CD14-positive monocyte (primary cell): ENCODE results near the gene TAF5. TPM values are rescaled to one million over a fixed set of nuclear protein-coding genes. Genes with fewer than 3 reads are reported as not detected.

Experiments
- DNase-seq, 3 donors: peaks; one replicate each; pipeline ENCODE4 v3.0.0-alpha.2; 2011 to 2022
- H2AFZ ChIP-seq: 2 replicates; pipeline ENCODE4 v1.6.0; 2012; ENCODE audit warnings: mild to moderate bottlenecking, low read depth, low read length, inconsistent platforms; ENCODE audit not compliant: insufficient read depth, poor library complexity, severe bottlenecking
- H3K27ac ChIP-seq, 2 donors: 1 replicate in 1 of 2; 2 replicates in 1 of 2; pipeline ENCODE4 v1.5.1; 2012 to 2013; ENCODE audit warnings: low read length in 2 of 2, control low read depth in 1 of 2, inconsistent platforms in 1 of 2, low read depth in 1 of 2, mild to moderate bottlenecking in 1 of 2
- H3K27me3 ChIP-seq, 2 donors: one replicate each; pipeline versions ENCODE4 v1.6.0 to v1.6.1; 2011 to 2013; ENCODE audit warnings: low read length in 2 of 2; ENCODE audit not compliant: control insufficient read depth in 2 of 2, insufficient read depth in 2 of 2
- H3K36me3 ChIP-seq, 2 donors: replicated peaks in 1 of 2; 1 replicate in 1 of 2; 2 replicates in 1 of 2; pipeline versions ENCODE4 v1.5.1 to v1.6.1; 2012 to 2013; ENCODE audit warnings: low read length in 2 of 2, control low read depth in 1 of 2, inconsistent platforms in 1 of 2, mild to moderate bottlenecking in 1 of 2; ENCODE audit not compliant: insufficient read depth in 2 of 2, control insufficient read depth in 1 of 2
- H3K4me1 ChIP-seq, 2 donors: 1 replicate in 1 of 2; 2 replicates in 1 of 2; pipeline versions ENCODE4 v1.5.1 to v1.6.1; 2012 to 2013; ENCODE audit warnings: low read length in 2 of 2, control low read depth in 1 of 2, inconsistent platforms in 1 of 2, mild to moderate bottlenecking in 1 of 2, moderate library complexity in 1 of 2; ENCODE audit not compliant: insufficient read depth in 2 of 2, control insufficient read depth in 1 of 2
- H3K4me2 ChIP-seq: replicated peaks from 2 replicates; pipeline ENCODE3; 2012; ENCODE audit warnings: low read length, moderate library complexity, mild to moderate bottlenecking; ENCODE audit not compliant: poor library complexity, severe bottlenecking; ENCODE audit errors: extremely low read depth
- H3K4me3 ChIP-seq, 3 experiments: fragments of 200-600 bp in 1 of 3; sonication (generic) in 1 of 3; replicated peaks in 1 of 3; 1 replicate in 2 of 3; 2 replicates in 1 of 3; pipeline ENCODE4 v1.5.1; 2011 to 2013; ENCODE audit warnings: low read length in 3 of 3, mild to moderate bottlenecking in 3 of 3, control low read depth in 2 of 3, low read depth in 2 of 3, inconsistent platforms in 1 of 3, moderate library complexity in 1 of 3
- H3K79me2 ChIP-seq: 2 replicates; pipeline ENCODE4 v1.6.0; 2012; ENCODE audit warnings: mild to moderate bottlenecking, control low read depth, inconsistent platforms, low read length, moderate library complexity; ENCODE audit not compliant: insufficient read depth
- H3K9ac ChIP-seq: 2 replicates; pipeline ENCODE4 v1.6.0; 2017; ENCODE audit warnings: low read length, mild to moderate bottlenecking; ENCODE audit not compliant: insufficient read depth, poor library complexity, severe bottlenecking
- H3K9me3 ChIP-seq, 2 donors: replicated peaks in 1 of 2; 1 replicate in 1 of 2; 2 replicates in 1 of 2; pipeline versions ENCODE4 v1.5.1 to v1.6.1; 2012 to 2013; ENCODE audit warnings: low read length in 2 of 2, control low read depth in 1 of 2; ENCODE audit not compliant: control insufficient read depth in 1 of 2, insufficient read depth in 1 of 2
- H4K20me1 ChIP-seq: 2 replicates; pipeline ENCODE4 v1.6.0; 2012; ENCODE audit warnings: mild to moderate bottlenecking, low read length, control low read depth, moderate library complexity; ENCODE audit not compliant: insufficient read depth
- H3K27ac Mint-ChIP-seq, 7 donors: one replicate each; pipeline ENCODE4 v1.8.0; 2020; ENCODE audit warnings: mild to moderate bottlenecking in 7 of 7, mixed read lengths in 7 of 7, moderate library complexity in 6 of 7, inconsistent platforms in 2 of 7
- H3K27me3 Mint-ChIP-seq, 3 donors: one replicate each; pipeline ENCODE4 v1.8.0; 2021 to 2022; ENCODE audit warnings: low read depth in 3 of 3, mild to moderate bottlenecking in 3 of 3, mixed read lengths in 3 of 3, moderate library complexity in 3 of 3, inconsistent platforms in 1 of 3
- H3K36me3 Mint-ChIP-seq, 2 donors: one replicate each; pipeline ENCODE4 v1.8.0; 2020; ENCODE audit warnings: mixed read lengths in 2 of 2, inconsistent platforms in 1 of 2, mild to moderate bottlenecking in 1 of 2
- H3K4me1 Mint-ChIP-seq: one replicate; pipeline ENCODE4 v1.8.0; 2020; ENCODE audit warnings: mild to moderate bottlenecking, mixed read lengths
- H3K4me3 Mint-ChIP-seq, 2 donors: one replicate each; pipeline ENCODE4 v1.8.0; 2020; ENCODE audit warnings: mild to moderate bottlenecking in 2 of 2, mixed read lengths in 2 of 2, moderate library complexity in 1 of 2
- H3K9me3 Mint-ChIP-seq, 7 donors: one replicate each; pipeline ENCODE4 v1.8.0; 2020 to 2022; ENCODE audit warnings: mixed read lengths in 7 of 7, mild to moderate bottlenecking in 6 of 7, moderate library complexity in 6 of 7, inconsistent platforms in 2 of 7
- WGBS: methylation state at CpG from one replicate; pipeline ENCODE4 v1.1.5; 2013; ENCODE audit warnings: missing lambda C conversion rate; ENCODE audit not compliant: insufficient coverage; 5-methylcytosine and 5-hydroxymethylcytosine counted together
- intact Hi-C, 2 donors: fragments of 100-400 bp; cut with micrococcal nuclease; formaldehyde crosslinking; loops; one replicate each; pipeline versions ENCODE4 v1.15.0 to v1.15.1; 2023
- polyA plus RNA-seq, 3 donors: library from polyadenylated mRNA; depleted of rRNA in 1 of 3; unstranded in 2 of 3; stranded (reverse) in 1 of 3; fragments of 300-500 nt in 2 of 3; fragments of >200 nt in 1 of 3; fragmentation: Illumina TruSeq in 2 of 3; gene quantifications; 1 replicate in 2 of 3; 2 replicates in 1 of 3; pipeline ENCODE4 v1.2.3, GENCODE V29; 2012 to 2021
- TF ChIP-seq, protein P1 (sequence below): fragments of 200-600 bp; IDR thresholded peaks from one replicate; pipeline ENCODE4 v1.8.0; 2022; ENCODE audit warnings: antibody characterized with exemption, mild to moderate bottlenecking

Gene TAF5
- polyA plus RNA-seq, 3 donors, result 1.0 to 2.4 (median 2.4) TPM

- WGBS, result 50% methylated on average over 1 of the region's 2 CpGs
- intact Hi-C loops, result no loop called here
- Histone ChIP-seq H3K27me3 (no peaks in the 10 kb centered on the region), H3K9ac (no peak overlapping the region), H3K4me3 (no peak overlapping the region), H3K9me3 (no peaks in the 10 kb centered on the region), H3K4me2 (no peak overlapping the region), H3K79me2 (no peaks in the 10 kb centered on the region), H3K27ac (no peak overlapping the region), H3K36me3 (peaks cover 53 to 92% of the 10 kb centered on the region in 2 donors), H4K20me1 (no peaks in the 10 kb centered on the region), H2AFZ (no peak overlapping the region), H3K4me1 (peaks cover 9 to 16% of the 10 kb centered on the region in 2 donors)
- H3K27ac Mint-ChIP-seq, result peak overlapping the region in 4 of 7 donors; percentile 3 to 73 (median 34)
- TF ChIP-seq, protein P1, sequence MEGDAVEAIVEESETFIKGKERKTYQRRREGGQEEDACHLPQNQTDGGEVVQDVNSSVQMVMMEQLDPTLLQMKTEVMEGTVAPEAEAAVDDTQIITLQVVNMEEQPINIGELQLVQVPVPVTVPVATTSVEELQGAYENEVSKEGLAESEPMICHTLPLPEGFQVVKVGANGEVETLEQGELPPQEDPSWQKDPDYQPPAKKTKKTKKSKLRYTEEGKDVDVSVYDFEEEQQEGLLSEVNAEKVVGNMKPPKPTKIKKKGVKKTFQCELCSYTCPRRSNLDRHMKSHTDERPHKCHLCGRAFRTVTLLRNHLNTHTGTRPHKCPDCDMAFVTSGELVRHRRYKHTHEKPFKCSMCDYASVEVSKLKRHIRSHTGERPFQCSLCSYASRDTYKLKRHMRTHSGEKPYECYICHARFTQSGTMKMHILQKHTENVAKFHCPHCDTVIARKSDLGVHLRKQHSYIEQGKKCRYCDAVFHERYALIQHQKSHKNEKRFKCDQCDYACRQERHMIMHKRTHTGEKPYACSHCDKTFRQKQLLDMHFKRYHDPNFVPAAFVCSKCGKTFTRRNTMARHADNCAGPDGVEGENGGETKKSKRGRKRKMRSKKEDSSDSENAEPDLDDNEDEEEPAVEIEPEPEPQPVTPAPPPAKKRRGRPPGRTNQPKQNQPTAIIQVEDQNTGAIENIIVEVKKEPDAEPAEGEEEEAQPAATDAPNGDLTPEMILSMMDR, result no peak
- H3K4me1 Mint-ChIP-seq, result peaks cover 9% of the 10 kb centered on the region
- H3K27me3 Mint-ChIP-seq, result no peaks in the 10 kb centered on the region
- no peaks in the 10 kb centered on the region for H3K9me3 Mint-ChIP-seq
- H3K36me3 Mint-ChIP-seq, result peaks cover 69 to 91% of the 10 kb centered on the region in 2 donors
- no peak overlapping the region for H3K4me3 Mint-ChIP-seq
- peak; percentile 50 to 84 (median 58) for DNase-seq
Measured at GRCh38 chr10:103433858-103434257, 66.1 kb downstream of the TAF5 start.

Other genes with a start within 250 kb of the TAF5 start
- gene NT5C2, start 174.7 kb upstream of the TAF5 start, polyA plus RNA-seq, result 100 to 1,000 TPM in 1 of 3 donors, 10 to 100 TPM in 2; 68.6 to 116 (median 81.8) TPM
- not detected for gene RPEL1, start 122.1 kb upstream of the TAF5 start, polyA plus RNA-seq
- gene INA, start 90.8 kb upstream of the TAF5 start, polyA plus RNA-seq, result not detected
- 1 to 10 TPM; 3.4 to 6.2 (median 4.6) TPM for gene PCGF6, start 16.8 kb upstream of the TAF5 start, polyA plus RNA-seq
- 100 to 1,000 TPM; 285 to 531 (median 529) TPM for gene ATP5MK, start 28.5 kb downstream of the TAF5 start, polyA plus RNA-seq
- gene PDCD11, start 28.6 kb downstream of the TAF5 start, polyA plus RNA-seq, result 1 to 10 TPM; 2.9 to 9.7 (median 3.3) TPM
- 10 to 100 TPM; 48.4 to 80.7 (median 66.5) TPM for gene CALHM2, start 84.4 kb downstream of the TAF5 start, polyA plus RNA-seq
- gene CALHM1, start 90.9 kb downstream of the TAF5 start, polyA plus RNA-seq, result not detected
- gene CALHM3, start 111.3 kb downstream of the TAF5 start, polyA plus RNA-seq, result under 1 TPM in 2 of 3 donors, not detected in 1; 0.04 to 0.62 TPM
- gene NEURL1, start 125.7 kb downstream of the TAF5 start, polyA plus RNA-seq, result 10 to 100 TPM in 1 of 3 donors, 1 to 10 TPM in 2; 3.0 to 17.2 (median 3.3) TPM